NCI-H526 treated with DMSO at 0.1 percent for 48 hours (cell line): ENCODE measurements around the gene ZNF281.
"Not testable (repeated sequence)": the region's sequence is repeated elsewhere in the genome, so short reads cannot be mapped to it uniquely, and the experiment has no call there.

ENCODE experiments used
- DNase-seq: peaks from one replicate; lab custom pipeline; 2025; lab: John Stamatoyannopoulos, UW

Gene ZNF281

DNA sequence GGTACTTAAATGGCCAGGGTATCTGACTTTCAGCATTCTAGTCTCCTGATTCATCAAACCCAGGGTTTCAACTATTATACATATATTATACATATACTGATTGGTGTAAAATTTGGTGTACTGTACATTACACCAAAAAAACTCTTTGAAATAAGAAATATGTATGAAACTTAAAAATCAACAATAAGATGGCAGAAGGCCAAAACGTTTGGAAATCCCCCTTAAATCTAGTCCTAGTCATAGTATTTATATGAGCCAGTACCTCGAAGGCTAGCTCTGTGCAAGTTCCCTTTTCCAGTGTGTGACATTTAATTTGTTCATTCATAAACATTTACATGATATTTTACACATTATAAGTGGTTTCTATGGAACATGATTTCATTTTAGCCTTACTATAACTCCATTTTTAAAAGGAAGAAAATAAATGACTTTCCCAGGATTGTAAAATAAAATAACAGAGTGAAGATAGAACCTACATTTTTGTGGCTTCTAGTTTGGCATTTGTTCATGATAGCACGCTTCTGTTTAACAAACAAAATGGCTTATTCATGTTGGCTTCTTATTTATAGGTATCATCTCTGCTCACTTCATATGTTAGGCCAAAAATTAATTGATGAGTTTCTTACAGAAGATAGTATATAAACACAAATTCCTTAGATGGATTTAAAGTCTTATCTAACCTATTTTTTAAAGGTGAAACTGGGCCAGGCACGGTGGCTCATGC is 18.8 kb upstream of the ZNF281 start:
- DNase-seq = no peak

DNA sequence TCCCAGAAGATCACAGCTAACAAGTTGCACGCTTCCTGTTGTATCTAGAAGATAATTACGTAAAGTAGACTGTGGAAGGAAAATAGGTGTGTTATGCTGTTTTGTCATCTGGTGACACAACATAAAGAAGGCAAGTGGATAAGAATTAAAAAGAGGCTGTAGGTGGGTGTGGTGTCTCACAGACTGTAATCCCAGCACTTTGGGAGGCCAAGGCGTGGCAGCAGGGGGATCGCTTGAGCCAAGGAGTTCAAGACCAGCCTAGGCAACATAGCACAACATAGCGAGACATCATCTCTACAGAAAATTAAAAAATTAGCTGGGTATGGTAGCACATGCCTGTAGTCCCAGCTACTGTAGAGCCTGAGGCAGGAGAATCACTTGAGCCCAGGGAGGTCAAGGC is 17.9 kb upstream of the ZNF281 start:
- no peak for DNase-seq

DNA sequence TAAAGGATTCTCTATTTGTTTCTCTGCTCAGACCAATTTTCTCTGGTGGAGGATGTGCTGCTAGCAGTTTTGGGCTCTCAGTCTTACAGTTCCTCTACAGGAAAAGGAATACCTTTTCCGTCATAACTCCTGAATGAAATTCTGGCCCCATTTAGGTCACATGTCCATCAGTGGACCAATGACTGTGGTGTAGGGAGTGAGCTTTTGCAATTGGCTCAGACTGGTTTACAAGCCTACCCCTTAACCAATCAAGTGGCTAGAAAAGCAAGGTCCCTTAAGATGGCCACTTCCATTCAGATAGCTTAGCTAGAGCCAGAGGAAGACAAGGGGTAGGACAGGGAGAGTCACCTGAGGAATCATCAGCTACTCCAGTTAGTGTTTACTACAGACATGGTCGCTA is 16.4 kb upstream of the ZNF281 start:
- no peak for DNase-seq

DNA sequence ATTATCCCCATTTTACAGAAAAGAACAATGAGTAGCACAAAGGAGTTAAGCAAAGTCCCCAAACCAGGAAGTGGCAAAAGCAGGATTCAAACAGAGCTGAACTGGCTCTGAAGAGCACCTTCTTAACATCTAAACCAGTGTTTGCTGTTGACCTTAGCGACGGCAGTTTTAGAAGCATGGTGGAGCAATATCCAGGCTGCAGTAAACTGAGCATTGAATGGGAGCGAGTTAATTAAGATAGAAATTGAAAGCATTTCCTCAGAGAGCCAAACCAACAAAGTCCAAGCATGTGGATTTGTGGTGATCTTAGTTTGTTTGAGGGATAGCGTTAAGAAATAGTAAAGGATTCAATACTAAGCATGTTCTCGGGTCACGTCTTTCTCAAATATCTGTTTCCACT is 13.4 kb upstream of the ZNF281 start:
- no peak for DNase-seq

GRCh38 chr1:200422211-200422610 is 12.4 kb upstream of the ZNF281 start:
- DNase-seq = no peak

DNA sequence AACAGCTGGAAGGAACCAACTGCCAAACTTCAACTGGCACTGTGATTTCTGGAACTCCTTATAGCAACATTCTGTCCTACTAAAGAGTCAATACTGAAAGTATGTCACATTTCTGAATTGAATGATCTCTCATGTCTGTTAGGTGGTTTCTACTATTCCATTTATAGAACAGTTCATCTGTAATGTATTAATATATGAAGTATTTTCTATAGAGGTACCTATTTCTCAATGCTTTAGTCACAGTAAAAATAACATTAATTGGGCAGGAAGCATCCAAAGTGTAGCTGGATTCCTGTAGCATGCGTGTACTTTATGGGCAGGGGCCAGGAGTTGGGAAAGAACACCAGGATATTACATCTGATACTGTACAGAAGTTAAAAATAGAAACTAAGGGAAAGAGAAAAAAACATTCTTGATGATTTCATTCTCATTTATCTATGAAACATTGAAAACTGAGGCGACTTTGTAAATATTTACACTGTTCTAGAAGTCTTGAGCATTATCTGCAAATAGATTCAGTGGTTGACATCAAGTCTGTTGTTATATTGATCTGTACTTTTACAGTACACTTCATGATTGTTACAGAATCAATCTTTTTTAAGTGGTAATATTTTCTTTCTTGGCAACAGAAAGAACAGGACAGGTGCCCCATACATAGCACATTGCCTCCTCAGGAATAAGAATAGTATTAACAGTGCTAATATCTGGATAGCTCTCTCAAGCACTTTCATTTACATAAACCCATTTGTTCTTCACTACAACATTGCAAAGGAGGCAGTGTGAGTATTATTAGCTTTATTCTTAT is 6.2 kb upstream of the ZNF281 start:
- no peak for DNase-seq

- no peak for DNase-seq
These were observed 5.4 kb upstream of the ZNF281 start for GRCh38 chr1:200415227-200415626.

- no peak for DNase-seq
These were observed 4.8 kb upstream of the ZNF281 start for GRCh38 chr1:200414657-200415056.

DNA sequence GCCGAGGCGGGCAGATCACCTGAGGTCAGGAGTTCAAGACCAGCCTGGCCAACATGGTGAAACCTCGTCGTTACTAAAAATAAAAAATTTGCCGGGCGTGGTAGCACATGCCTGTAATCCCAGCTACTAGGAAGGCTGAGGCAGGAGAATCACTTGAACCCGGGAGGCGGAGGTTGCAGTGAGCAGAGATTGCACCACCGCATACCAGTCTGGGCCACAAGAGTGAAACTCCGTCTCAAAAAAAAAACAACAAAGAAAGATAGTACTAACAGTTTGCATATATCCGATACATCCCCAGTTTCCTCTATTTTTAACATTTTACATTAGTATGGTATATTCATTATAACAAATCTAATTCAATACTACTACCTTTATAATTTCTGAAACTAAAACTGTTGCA is 3.9 kb upstream of the ZNF281 start:
- DNase-seq = not testable (repeated sequence)

GRCh38 chr1:200411406-200412257 is 1.8 kb upstream of the ZNF281 start:
- DNase-seq = no peak

- DNase-seq = peak; percentile 74
These were observed 686 bp upstream of the ZNF281 start for GRCh38 chr1:200410566-200410878.

- DNase-seq = no peak
These were observed 554 bp downstream of the ZNF281 start for GRCh38 chr1:200409203-200409760.

DNA sequence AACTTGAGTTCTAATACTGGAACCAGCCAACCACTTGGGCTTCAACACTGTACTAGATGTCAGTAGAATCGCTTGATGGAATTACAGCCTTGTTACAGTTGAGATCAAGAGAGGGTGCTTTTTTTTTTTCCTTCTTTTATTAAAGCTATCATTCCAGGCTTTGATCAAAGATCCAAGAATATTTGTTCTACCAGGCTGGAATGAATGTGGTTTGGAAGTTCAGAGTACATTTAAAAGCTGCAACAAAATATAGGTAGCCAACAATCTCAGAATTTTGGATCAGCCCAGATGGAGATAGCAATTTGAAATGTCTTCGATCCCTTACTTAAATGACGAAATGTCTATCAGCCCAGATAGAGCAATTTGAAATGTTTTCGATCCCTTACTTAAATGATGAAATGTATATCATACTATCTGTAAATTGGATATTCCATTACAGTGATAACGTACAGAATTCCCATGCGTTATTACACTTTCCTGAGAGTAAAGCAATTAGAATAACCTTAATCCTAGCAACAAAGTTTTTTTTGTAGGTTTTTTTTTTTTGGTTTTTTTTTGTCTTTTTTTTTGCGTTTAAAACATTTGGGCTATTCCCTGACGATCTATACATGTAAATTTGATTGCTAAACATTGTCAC is 3.6 kb downstream of the ZNF281 start:
- DNase-seq = no peak

- DNase-seq = no peak
These were observed 4.6 kb downstream of the ZNF281 start for GRCh38 chr1:200405264-200405663.

DNA sequence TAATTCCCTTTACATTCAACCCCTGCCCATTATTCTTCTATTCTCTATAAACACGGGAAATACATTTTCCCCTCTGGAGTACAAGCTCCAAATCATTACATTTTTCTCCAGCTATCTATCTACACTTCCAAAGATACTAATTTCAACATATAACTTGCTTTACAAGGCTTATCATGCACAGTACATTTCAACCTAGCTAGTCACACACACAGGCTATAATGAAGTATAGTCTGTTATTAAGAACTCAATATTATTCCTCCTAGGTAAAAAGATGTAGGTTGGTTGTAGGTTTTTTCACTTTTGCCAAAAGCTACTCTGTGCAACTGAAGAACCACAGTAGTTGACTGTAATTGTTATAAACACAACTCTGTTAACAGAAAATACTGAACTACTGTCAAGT is 8.1 kb downstream of the ZNF281 start:
- DNase-seq = no peak

DNA sequence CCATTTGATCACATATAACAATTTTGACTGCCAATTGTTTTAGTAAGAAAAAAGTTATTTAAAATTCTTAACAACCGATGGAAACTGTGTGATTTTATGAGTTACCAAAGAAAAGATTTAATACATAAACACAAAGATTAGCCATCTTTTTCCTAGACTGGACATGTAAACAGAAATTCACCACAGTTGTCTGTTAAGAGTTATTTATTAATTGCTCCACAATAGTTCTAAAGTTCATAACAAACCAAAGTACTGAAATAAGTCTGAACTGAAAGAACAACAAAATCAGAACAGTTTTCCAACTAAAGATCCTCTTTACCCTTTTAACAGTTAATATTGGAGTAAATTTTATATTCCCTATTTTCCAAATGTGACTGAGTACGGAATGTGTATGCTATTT is 8.6 kb downstream of the ZNF281 start:
- no peak for DNase-seq

DNA sequence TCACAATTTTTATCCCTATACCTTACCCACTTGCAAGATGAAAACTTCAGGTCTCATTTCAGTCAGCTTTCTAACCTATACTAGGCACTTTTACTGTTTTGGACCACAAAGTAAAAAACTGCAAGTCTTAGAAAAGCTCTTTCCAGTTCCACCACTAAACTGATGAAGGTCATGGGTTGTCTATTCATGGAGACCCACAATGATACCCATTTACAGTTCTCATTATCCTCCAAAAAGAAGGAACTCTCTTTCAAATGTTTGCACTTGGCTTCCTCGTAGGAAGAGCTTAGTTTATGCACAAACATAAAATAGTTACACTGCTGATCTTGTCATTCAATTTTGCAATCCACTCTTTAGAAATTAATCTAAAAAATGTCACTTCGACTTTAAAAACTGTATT is 9.3 kb downstream of the ZNF281 start:
- no peak for DNase-seq

DNA sequence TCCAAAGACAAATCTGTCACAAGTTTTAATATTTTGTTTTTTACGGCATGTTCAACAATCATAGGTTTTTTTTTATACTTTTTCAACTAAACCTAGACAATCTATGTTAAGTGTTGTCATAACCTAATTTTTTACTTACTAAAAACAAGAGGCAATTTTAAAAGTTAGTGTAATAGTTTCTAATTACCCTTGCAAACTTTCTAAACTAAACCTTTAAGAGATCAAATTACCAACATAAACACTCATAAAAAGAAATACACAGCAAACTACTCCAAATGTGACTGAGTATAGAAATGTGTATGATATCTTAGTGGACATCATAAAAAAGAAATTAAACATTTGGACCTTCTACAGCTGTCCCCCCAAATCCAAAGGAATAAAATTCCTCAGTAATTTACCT is 10.0 kb downstream of the ZNF281 start:
- DNase-seq = no peak

- DNase-seq = no peak
These were observed 11.5 kb downstream of the ZNF281 start for GRCh38 chr1:200398373-200398772.

DNA sequence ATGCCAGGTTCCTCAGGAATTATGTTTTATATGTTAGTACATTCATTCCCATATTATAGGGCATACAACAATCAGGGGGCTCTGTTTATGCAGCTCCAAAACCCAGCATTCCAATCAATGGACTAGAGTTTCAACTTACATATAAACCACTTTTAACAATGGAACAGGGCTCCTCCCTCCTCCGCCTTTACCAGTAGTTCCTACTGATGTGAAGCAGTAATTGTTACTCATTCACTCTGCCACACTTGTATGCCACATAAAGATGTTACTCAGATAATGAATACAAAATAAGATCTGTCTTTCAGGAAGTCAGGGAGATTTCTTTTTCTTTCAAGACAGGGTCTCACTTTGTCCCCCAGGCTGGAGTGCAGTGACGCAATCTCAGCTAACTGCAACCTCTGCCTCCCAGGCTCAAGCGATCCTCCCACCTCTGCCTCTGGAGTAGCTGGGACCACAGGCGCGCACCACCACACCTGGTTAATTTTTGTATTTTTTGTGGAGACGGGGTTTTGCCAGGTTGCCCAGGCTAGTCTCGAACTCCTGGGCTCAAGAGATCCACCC is 17.1 kb downstream of the ZNF281 start:
- DNase-seq = no peak

- DNase-seq = peak; percentile 23
These were observed 18.1 kb downstream of the ZNF281 start for GRCh38 chr1:200391747-200392146.

- DNase-seq = no peak
These were observed 21.0 kb downstream of the ZNF281 start for GRCh38 chr1:200388791-200389190.
